GM12801 (cell line): ENCODE data around the gene CCDC92.

Source experiments
- CTCF ChIP-seq: IDR thresholded peaks from one replicate; pipeline ENCODE4 v1.5.1; 2011; ENCODE audit warnings: control low read depth; ENCODE audit not compliant: insufficient read length; ENCODE audit errors: extremely low read depth

Gene CCDC92

GRCh38 chr12:123967121-123967586, 5.5 kb downstream of the CCDC92 start:
- no peak for TF ChIP-seq CTCF

- no peak for TF ChIP-seq CTCF
These were observed 6.0 kb downstream of the CCDC92 start for GRCh38 chr12:123966596-123966995.

GRCh38 chr12:123965382-123965781, 7.2 kb downstream of the CCDC92 start:
- TF ChIP-seq CTCF, result no peak

- no peak for TF ChIP-seq CTCF
These were observed 8.8 kb downstream of the CCDC92 start for GRCh38 chr12:123963821-123964220.

GRCh38 chr12:123962513-123962912, 10.1 kb downstream of the CCDC92 start:
- no peak for TF ChIP-seq CTCF

- no peak for TF ChIP-seq CTCF
These were observed 10.9 kb downstream of the CCDC92 start for GRCh38 chr12:123961585-123962345.

GRCh38 chr12:123960856-123961255, 11.8 kb downstream of the CCDC92 start:
- no peak for TF ChIP-seq CTCF
